Suprapubic skin (tissue), 4 donors: ENCODE measurements around the gene TRIO. TPM values are rescaled to one million over a fixed set of nuclear protein-coding genes. Genes with fewer than 3 reads are reported as not detected.

Experiments
- DNase-seq, 2 donors: peaks; one replicate each; pipeline ENCODE4 v3.0.0-alpha.2; 2019; ENCODE audit warnings: low spot score in 2 of 2
- H3K27ac ChIP-seq: fragments of 200-600 bp; sonication (generic); one replicate; pipeline ENCODE4 v1.5.1; 2019
- H3K27me3 ChIP-seq: fragments of 200-600 bp; sonication (generic); one replicate; pipeline ENCODE4 v1.5.1; 2019
- H3K36me3 ChIP-seq: fragments of 200-600 bp; sonication (generic); one replicate; pipeline ENCODE4 v1.5.1; 2019
- H3K4me1 ChIP-seq: fragments of 200-600 bp; sonication (generic); one replicate; pipeline ENCODE4 v1.5.1; 2019
- H3K4me3 ChIP-seq: fragments of 200-600 bp; sonication (generic); one replicate; pipeline ENCODE4 v1.5.1; 2019; ENCODE audit warnings: mild to moderate bottlenecking
- H3K9me3 ChIP-seq: fragments of 200-600 bp; sonication (generic); one replicate; pipeline ENCODE4 v1.5.1; 2019
- EP300 ChIP-seq: sonication (generic); formaldehyde crosslinking; IDR thresholded peaks from one replicate; pipeline ENCODE4 v1.6.1; 2017; ENCODE audit warnings: antibody characterized with exemption
- POLR2A ChIP-seq, 2 donors: fragments of 450-650 bp; IDR thresholded peaks; one replicate each; pipeline ENCODE4 v1.6.1; 2017; ENCODE audit warnings: antibody characterized with exemption in 2 of 2, mild to moderate bottlenecking in 2 of 2, moderate library complexity in 2 of 2
- POLR2AphosphoS5 ChIP-seq, 3 donors: sonication (generic); formaldehyde crosslinking; IDR thresholded peaks; one replicate each; pipeline ENCODE4 v1.6.1; 2017; ENCODE audit warnings: antibody characterized with exemption in 3 of 3
- WGBS: methylation state at CpG from one replicate; pipeline ENCODE4 v1.1.5; 2018; 5-methylcytosine and 5-hydroxymethylcytosine counted together
- total RNA-seq, 4 donors: library from RNA; depleted of rRNA; stranded (reverse); fragments of >200 nt; gene quantifications; one replicate each; pipeline ENCODE4 v1.1.0, GENCODE V29; 2016
- TF ChIP-seq, protein P1 (sequence below), 2 donors: fragments of 200-600 bp in 1 of 2; fragments of 450-650 bp in 1 of 2; sonication (generic) in 1 of 2; IDR thresholded peaks; one replicate each; pipeline ENCODE4 v1.5.1; 2016 to 2019; ENCODE audit warnings: antibody characterized with exemption in 2 of 2, mild to moderate bottlenecking in 1 of 2, moderate library complexity in 1 of 2

Gene TRIO
- total RNA-seq, 4 donors from 2014 or later = 62.7 to 159 (median 70.4) TPM

DNA sequence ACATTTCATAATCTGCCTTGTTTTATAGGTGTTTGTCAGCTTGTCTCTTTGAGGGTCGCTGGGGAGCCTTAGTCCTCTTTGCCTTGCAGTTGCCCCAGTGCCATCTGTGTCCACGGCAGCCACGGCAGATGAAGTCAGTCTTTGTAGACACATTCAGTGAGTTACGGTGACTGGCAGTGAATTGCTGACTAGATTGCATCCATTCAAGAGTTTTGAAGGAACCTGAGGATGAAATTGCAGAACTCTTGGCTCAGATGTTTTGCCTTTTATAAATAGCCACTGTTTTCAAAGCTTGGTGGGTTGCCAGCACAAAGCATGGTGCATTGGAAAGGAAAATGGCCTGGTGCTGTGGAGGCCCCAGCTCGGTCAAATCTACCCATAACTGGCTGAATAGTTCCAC, 125.6 kb downstream of the TRIO start:
- DNase-seq = no peak
- Histone ChIP-seq H3K9me3 (no peaks in the 10 kb centered on the region), H3K4me3 (no peak overlapping the region), H3K27ac (peak overlapping the region; percentile 16), H3K27me3 (no peaks in the 10 kb centered on the region), H3K36me3 (no peaks in the 10 kb centered on the region), H3K4me1 (peaks cover 44% of the 10 kb centered on the region)
- TF ChIP-seq EP300 (no peak), POLR2AphosphoS5 (IDR thresholded peaks at IDR 0.05) (no peak), POLR2A (IDR thresholded peaks at IDR 0.05) (no peak)
- TF ChIP-seq, protein P1, sequence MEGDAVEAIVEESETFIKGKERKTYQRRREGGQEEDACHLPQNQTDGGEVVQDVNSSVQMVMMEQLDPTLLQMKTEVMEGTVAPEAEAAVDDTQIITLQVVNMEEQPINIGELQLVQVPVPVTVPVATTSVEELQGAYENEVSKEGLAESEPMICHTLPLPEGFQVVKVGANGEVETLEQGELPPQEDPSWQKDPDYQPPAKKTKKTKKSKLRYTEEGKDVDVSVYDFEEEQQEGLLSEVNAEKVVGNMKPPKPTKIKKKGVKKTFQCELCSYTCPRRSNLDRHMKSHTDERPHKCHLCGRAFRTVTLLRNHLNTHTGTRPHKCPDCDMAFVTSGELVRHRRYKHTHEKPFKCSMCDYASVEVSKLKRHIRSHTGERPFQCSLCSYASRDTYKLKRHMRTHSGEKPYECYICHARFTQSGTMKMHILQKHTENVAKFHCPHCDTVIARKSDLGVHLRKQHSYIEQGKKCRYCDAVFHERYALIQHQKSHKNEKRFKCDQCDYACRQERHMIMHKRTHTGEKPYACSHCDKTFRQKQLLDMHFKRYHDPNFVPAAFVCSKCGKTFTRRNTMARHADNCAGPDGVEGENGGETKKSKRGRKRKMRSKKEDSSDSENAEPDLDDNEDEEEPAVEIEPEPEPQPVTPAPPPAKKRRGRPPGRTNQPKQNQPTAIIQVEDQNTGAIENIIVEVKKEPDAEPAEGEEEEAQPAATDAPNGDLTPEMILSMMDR (IDR thresholded peaks at IDR 0.05) = no peak
- WGBS = 81% methylated on average over 5 of the region's 5 CpGs

DNA sequence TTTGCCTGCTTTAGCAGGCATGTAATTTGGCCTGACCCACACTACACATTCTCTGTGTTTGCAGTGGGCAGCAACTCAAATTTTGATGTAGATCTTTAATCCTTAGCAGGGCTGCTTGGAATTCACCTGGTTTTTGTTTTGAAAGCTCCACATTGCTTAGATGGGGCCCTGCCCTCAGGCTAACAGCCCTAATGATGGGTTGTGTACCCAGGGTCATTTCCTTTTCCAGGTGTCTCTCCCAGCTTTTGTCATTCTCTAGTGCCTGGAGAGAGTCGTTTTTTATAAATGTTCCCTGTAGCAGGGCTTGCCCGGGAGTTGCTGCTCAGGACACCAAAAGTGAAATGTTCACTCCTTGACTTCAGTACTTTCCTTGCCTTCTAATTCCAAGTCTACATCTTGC, 126.3 kb downstream of the TRIO start:
- H3K4me3 ChIP-seq = no peak overlapping the region

DNA sequence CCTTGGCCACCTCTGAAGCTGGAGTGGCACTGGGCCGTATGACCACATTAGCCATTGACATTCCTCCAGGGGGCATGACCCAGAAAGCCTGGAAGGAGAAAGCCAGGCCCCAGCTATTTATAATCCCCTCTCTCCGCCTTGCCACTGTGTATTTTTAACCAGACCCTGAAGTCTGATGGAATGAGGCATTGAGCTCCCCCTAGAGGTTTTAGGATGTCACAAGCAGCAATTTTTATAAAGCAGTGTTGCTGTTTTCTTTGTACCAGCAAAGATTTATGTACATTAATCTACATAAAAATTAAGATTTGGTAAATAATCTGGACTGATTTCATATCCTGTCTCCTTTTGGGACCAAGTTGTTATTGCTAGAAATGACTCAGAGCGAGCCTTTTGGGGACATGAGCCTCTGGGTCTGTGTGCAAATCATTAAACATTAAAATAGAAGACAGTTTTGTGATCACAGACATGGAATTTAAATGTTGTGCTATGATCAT, 127.1 kb downstream of the TRIO start:
- H3K9me3 ChIP-seq = no peaks in the 10 kb centered on the region
- 21% methylated on average over 3 of the region's 3 CpGs for WGBS
- DNase-seq = no peak
- H3K27me3 ChIP-seq = no peaks in the 10 kb centered on the region
- peaks cover 31% of the 10 kb centered on the region for H3K4me1 ChIP-seq
- no peak overlapping the region for H3K4me3 ChIP-seq
- no peaks in the 10 kb centered on the region for H3K36me3 ChIP-seq
- TF ChIP-seq POLR2AphosphoS5 (IDR thresholded peaks at IDR 0.05) = no peak
- TF ChIP-seq, protein P1 (IDR thresholded peaks at IDR 0.05) = peak; percentile 44 to 74
- H3K27ac ChIP-seq = no peak overlapping the region

More for the DNA sequence above, 126.3 kb downstream of the TRIO start:
- DNase-seq = no peak
- Histone ChIP-seq H3K27me3 (no peaks in the 10 kb centered on the region), H3K27ac (no peak overlapping the region), H3K9me3 (no peaks in the 10 kb centered on the region), H3K4me1 (peaks cover 38% of the 10 kb centered on the region), H3K36me3 (no peaks in the 10 kb centered on the region)
- 46% methylated on average over 2 of the region's 2 CpGs for WGBS
- TF ChIP-seq EP300 = no peak

DNA sequence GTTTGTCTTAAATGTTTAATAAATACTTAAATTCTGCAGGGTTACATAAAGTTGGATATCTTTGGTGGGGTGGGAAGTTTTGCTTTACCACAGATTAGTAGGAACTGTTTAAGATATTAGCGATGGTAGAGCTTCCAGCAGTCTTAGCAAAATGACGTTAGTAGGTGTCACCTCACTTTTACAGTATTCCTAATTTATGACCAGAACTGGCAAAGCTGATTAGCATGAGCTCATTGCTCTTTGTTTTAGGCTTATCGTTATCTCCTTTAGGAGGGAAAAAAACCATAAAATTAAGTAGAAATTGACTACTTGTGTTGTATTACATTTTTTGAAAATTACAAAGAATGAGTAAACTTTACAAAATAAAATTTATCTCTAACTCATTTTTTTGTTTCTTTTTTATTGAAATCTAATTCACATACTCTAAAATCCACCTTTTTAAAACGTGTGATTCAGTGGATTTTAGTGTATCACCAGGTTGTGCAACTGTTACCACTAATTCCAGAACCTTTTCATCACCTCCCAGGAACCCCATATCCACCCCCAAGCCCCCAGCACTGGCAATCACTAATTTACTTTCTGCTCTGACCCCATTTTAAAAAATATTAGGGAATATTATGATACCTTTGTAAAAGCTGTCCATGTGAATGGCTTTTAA, 129.5 kb downstream of the TRIO start:
- Histone ChIP-seq H3K27me3 (no peaks in the 10 kb centered on the region), H3K36me3 (no peaks in the 10 kb centered on the region), H3K4me1 (peaks cover 27% of the 10 kb centered on the region), H3K4me3 (no peak overlapping the region), H3K9me3 (no peaks in the 10 kb centered on the region), H3K27ac (no peak overlapping the region)
- 77% methylated on average over 4 of the region's 4 CpGs for WGBS
- no peak for DNase-seq
- TF ChIP-seq EP300 (no peak), POLR2AphosphoS5 (IDR thresholded peaks at IDR 0.05) (no peak), POLR2A (IDR thresholded peaks at IDR 0.05) (no peak)
- TF ChIP-seq, protein P1 (IDR thresholded peaks at IDR 0.05) = no peak

DNA sequence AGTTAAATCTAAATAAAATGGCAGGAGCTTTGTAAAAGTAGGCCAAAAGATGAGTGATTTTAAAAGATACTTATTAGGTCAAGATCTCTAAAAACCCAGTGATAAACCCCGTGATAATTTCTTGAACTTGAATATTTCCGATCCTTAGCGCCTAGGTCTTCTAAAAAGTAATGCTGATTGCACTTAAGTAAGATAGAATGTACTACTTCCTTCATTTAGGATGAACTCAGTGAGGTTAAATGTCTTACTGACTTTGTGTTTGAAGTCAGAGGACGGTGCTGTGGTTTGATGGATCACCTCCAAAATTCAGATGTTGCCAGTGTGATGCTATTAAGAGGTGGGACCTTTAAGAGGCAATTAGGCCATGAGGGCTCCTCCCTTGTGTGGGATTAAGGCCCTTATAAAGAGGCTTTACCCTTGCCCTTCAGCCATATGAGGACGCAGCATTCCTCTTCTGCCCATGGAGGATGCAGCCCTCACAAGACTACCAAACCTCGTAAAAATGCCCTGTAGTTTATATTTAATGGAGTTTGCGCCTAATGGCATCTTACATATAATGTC, 130.1 kb downstream of the TRIO start:
- no peak overlapping the region for H3K27ac ChIP-seq
- peaks cover 23% of the 10 kb centered on the region for H3K4me1 ChIP-seq
- H3K9me3 ChIP-seq = no peaks in the 10 kb centered on the region
- no peak overlapping the region for H3K4me3 ChIP-seq
- no peak for TF ChIP-seq POLR2A (IDR thresholded peaks at IDR 0.05)
- no peak for TF ChIP-seq POLR2AphosphoS5 (IDR thresholded peaks at IDR 0.05)
- TF ChIP-seq, protein P1 (IDR thresholded peaks at IDR 0.05) = no peak
- no peak for TF ChIP-seq EP300
- 81% methylated on average over 7 of the region's 7 CpGs for WGBS
- no peak for DNase-seq
- H3K27me3 ChIP-seq = no peaks in the 10 kb centered on the region
- no peaks in the 10 kb centered on the region for H3K36me3 ChIP-seq
